Tibial nerve (tissue), 4 donors: Measurements from ENCODE around the gene TMIGD3. TPM values are rescaled to one million over a fixed set of nuclear protein-coding genes. Genes with fewer than 3 reads are reported as not detected.

ENCODE experiments used
- DNase-seq, 2 donors: peaks; one replicate each; pipeline ENCODE4 v3.0.0-alpha.2; 2019; ENCODE audit warnings: low spot score in 2 of 2
- H3K27ac ChIP-seq, 4 donors: fragments of 200-600 bp; sonication (generic) in 3 of 4; one replicate each; pipeline ENCODE4 v1.5.1; 2017 to 2019; ENCODE audit warnings: mild to moderate bottlenecking in 1 of 4
- H3K27me3 ChIP-seq, 2 donors: fragments of 200-600 bp; sonication (generic) in 1 of 2; one replicate each; pipeline versions ENCODE4 v1.5.1 to v1.6.0; 2017 to 2019
- H3K36me3 ChIP-seq, 3 donors: fragments of 200-600 bp; sonication (generic); one replicate each; pipeline ENCODE4 v1.5.1; 2018 to 2019
- H3K4me1 ChIP-seq, 4 donors: fragments of 200-600 bp; sonication (generic) in 3 of 4; one replicate each; pipeline ENCODE4 v1.5.1; 2017 to 2019
- H3K4me3 ChIP-seq, 4 donors: fragments of 200-600 bp; sonication (generic) in 3 of 4; one replicate each; pipeline ENCODE4 v1.5.1; 2017 to 2019; ENCODE audit warnings: mild to moderate bottlenecking in 1 of 4, moderate library complexity in 1 of 4
- H3K9me3 ChIP-seq, 4 donors: fragments of 200-600 bp; sonication (generic) in 3 of 4; one replicate each; pipeline ENCODE4 v1.5.1; 2017 to 2019
- EP300 ChIP-seq, 2 donors: sonication (generic); formaldehyde crosslinking; IDR thresholded peaks; one replicate each; pipeline ENCODE4 v1.6.1; 2017; ENCODE audit warnings: antibody characterized with exemption in 2 of 2, mild to moderate bottlenecking in 1 of 2
- POLR2A ChIP-seq, 2 donors: fragments of 450-650 bp; IDR thresholded peaks; one replicate each; pipeline ENCODE4 v1.6.1; 2017; ENCODE audit warnings: antibody characterized with exemption in 2 of 2, mild to moderate bottlenecking in 2 of 2, moderate library complexity in 2 of 2
- WGBS, 2 donors: methylation state at CpG; one replicate each; pipeline ENCODE4 v1.1.5; 2018; 5-methylcytosine and 5-hydroxymethylcytosine counted together
- total RNA-seq, 4 donors: library from RNA; depleted of rRNA; stranded (reverse); fragments of >200 nt; gene quantifications; one replicate each; pipeline ENCODE4 v1.1.0, GENCODE V29; 2016
- TF ChIP-seq, protein P1 (sequence below), 5 experiments: fragments of 200-600 bp in 3 of 5; fragments of 450-650 bp in 2 of 5; sonication (generic) in 3 of 5; IDR thresholded peaks; one replicate each; pipeline ENCODE4 v1.5.1; 2016 to 2019; ENCODE audit warnings: antibody characterized with exemption in 5 of 5, mild to moderate bottlenecking in 3 of 5, moderate library complexity in 2 of 5

The TMIGD3 gene
- total RNA-seq, 4 donors from 2014 or later = 0.59 to 9.6 (median 2.3) TPM

DNA sequence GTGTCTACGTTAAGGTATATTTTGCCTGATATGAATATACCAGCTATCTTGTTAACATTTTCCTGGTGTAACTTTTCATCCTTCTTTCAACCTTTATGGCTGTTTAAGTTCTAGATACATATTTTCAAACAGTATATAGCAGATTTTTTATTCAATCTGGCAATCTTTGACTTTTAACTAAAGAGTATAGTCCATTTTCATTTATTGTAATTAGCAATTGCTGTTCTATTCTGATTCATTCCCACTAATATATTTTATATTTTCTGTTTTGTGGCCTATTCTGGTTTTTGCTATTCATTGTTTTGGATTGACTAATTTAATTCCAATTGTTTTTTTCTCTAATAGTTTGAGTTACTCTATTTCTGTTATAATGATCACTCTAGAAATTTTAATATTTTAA lies 37.0 kb downstream of the TMIGD3 start:
- TF ChIP-seq, protein P1, sequence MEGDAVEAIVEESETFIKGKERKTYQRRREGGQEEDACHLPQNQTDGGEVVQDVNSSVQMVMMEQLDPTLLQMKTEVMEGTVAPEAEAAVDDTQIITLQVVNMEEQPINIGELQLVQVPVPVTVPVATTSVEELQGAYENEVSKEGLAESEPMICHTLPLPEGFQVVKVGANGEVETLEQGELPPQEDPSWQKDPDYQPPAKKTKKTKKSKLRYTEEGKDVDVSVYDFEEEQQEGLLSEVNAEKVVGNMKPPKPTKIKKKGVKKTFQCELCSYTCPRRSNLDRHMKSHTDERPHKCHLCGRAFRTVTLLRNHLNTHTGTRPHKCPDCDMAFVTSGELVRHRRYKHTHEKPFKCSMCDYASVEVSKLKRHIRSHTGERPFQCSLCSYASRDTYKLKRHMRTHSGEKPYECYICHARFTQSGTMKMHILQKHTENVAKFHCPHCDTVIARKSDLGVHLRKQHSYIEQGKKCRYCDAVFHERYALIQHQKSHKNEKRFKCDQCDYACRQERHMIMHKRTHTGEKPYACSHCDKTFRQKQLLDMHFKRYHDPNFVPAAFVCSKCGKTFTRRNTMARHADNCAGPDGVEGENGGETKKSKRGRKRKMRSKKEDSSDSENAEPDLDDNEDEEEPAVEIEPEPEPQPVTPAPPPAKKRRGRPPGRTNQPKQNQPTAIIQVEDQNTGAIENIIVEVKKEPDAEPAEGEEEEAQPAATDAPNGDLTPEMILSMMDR (IDR thresholded peaks at IDR 0.05) = no peak
- no peak for TF ChIP-seq POLR2A (IDR thresholded peaks at IDR 0.05)
- TF ChIP-seq EP300 (IDR thresholded peaks at IDR 0.05) = no peak
- no peaks in the 10 kb centered on the region for H3K9me3 ChIP-seq
- DNase-seq = no peak
- no peak overlapping the region for H3K4me3 ChIP-seq
- peaks cover 0 to 93% (median 3%) of the 10 kb centered on the region in 3 donors for H3K36me3 ChIP-seq
- no peaks in the 10 kb centered on the region for H3K4me1 ChIP-seq
- H3K27me3 ChIP-seq = no peaks in the 10 kb centered on the region
- WGBS, 2 donors = 0% methylated on average over 1 of the region's 1 CpG
- no peak overlapping the region for H3K27ac ChIP-seq

DNA sequence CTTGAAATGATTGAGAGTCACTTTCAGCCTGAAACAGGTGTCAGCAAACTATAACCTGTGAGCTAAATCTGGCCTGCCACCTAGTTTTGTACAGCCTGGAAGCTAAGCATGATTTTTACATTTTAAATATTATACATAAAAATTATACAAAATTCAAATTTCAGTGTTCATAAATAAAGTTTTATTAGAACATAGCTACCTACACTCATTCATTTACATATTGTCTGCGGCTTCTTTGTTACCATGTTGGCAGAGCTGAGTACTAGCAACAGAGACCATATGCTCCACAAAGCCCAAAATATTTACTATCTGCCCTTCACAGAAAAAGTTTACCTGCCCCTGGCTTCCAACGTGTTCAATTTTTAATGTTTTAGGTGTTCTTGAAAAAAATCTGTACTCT lies 37.7 kb downstream of the TMIGD3 start:
- H3K4me3 ChIP-seq = no peak overlapping the region
- TF ChIP-seq POLR2A (IDR thresholded peaks at IDR 0.05) (no peak), EP300 (IDR thresholded peaks at IDR 0.05) (no peak)
- TF ChIP-seq, protein P1 (IDR thresholded peaks at IDR 0.05) = no peak
- DNase-seq = no peak
- WGBS, 2 donors = 94 to 98% methylated on average over 2 of the region's 2 CpGs
- peaks cover 0 to 93% (median 8%) of the 10 kb centered on the region in 3 donors for H3K36me3 ChIP-seq
- no peaks in the 10 kb centered on the region for H3K4me1 ChIP-seq
- no peak overlapping the region for H3K27ac ChIP-seq
- H3K27me3 ChIP-seq = no peaks in the 10 kb centered on the region
- no peaks in the 10 kb centered on the region for H3K9me3 ChIP-seq

DNA sequence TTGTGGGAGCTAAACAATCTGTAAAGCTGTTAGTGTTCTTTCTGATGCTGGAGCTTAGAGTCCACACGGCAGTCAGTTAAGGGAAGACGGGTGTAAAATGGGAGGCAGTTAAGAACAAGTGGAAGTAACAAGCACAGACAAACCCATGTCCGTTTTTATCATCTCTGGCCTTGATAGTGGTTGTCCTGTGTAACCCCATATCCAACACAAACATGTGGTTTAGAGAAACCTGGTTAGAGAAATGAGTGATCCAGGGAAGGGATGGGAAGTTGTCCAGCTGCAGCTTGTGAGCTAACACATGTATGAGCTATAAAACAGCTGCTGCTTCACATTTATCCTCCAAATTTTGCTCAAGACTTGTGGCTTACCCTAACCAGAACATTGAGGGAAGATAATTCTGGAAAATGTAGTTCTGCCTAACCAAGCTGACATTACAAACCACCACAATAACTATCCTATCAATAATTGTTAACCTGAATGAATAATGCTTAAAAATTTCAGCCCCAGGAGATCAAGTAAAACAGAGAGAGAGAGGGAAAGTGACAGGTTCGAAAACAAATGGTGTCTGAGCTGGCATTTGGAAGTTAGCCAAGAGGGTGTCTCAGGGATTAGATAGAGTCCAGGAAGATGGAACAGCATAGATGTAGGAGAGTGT lies 40.3 kb downstream of the TMIGD3 start:
- WGBS, 2 donors = 83 to 85% methylated on average over 4 of the region's 4 CpGs
- no peak overlapping the region for H3K4me3 ChIP-seq
- H3K4me1 ChIP-seq = no peaks in the 10 kb centered on the region
- H3K36me3 ChIP-seq = peaks cover 0 to 91% (median 12%) of the 10 kb centered on the region in 3 donors
- H3K27me3 ChIP-seq = no peaks in the 10 kb centered on the region
- DNase-seq = no peak
- TF ChIP-seq EP300 (IDR thresholded peaks at IDR 0.05) (no peak), POLR2A (IDR thresholded peaks at IDR 0.05) (no peak)
- TF ChIP-seq, protein P1 (IDR thresholded peaks at IDR 0.05) = no peak
- H3K27ac ChIP-seq = no peak overlapping the region
- H3K9me3 ChIP-seq = no peaks in the 10 kb centered on the region

DNA sequence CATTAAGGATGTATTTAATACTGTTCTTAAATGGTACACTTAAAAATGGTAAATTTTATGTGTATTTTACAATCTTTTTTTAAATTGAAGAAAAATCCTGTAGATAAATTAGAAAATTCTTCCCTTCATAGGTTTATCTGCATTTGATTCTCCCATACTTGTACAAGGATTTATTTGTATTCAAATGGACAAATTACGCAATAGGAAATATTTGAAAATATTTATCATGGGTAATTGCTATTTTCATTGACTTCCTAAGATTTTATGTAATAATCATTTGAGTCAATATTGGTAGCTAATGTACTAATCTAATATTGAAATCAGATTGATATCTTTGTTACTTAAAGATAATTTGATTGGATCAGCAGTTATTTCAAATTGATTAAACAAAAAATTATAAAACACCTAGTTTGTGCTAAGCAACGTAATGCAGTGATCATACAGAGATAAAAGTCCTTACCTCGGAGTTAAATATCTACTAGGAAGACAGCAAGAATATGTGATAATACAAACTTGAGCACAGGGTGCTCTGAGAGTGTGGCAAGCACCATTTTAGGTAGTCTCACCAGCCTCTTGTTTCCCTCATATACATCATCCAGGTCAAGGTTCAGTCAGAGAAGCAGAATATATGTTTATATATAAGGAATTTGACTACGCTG lies 40.9 kb downstream of the TMIGD3 start:
- WGBS, 2 donors = 91 to 95% methylated on average over 4 of the region's 4 CpGs
- H3K36me3 ChIP-seq = peaks cover 0 to 91% (median 14%) of the 10 kb centered on the region in 3 donors

DNA sequence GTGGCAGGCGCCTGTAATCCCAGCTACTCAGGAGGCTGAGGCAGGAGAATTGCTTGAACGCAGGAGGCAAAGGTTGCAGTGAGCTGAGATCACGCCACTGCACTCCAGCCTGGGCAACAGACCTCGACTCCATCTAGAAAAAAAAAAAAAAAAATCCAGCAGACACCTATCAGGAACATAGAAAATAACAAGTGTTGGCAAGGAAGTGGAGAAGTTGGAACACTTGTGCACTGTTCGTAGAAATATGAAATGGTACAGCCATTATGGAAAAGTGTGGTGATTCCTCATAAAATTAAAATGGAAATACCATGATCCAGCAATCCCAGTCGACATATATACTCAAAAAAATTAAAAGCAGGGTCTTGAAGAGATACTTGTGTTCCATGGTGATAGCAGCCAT lies 41.7 kb downstream of the TMIGD3 start:
- Histone ChIP-seq H3K4me3 (no peak overlapping the region), H3K4me1 (no peaks in the 10 kb centered on the region), H3K27ac (no peak overlapping the region), H3K36me3 (peaks cover 0 to 91% (median 14%) of the 10 kb centered on the region in 3 donors), H3K9me3 (no peaks in the 10 kb centered on the region), H3K27me3 (no peaks in the 10 kb centered on the region)
- TF ChIP-seq, protein P1 (IDR thresholded peaks at IDR 0.05) = no peak
- no peak for TF ChIP-seq EP300 (IDR thresholded peaks at IDR 0.05)
- TF ChIP-seq POLR2A (IDR thresholded peaks at IDR 0.05) = no peak
- DNase-seq = no peak
- 94 to 95% methylated on average over 6 of the region's 6 CpGs for WGBS, 2 donors

More for the DNA sequence above, 40.9 kb downstream of the TMIGD3 start:
- Histone ChIP-seq H3K27ac (no peak overlapping the region), H3K27me3 (no peaks in the 10 kb centered on the region), H3K9me3 (no peaks in the 10 kb centered on the region), H3K4me1 (no peaks in the 10 kb centered on the region), H3K4me3 (no peak overlapping the region)
- TF ChIP-seq EP300 (IDR thresholded peaks at IDR 0.05) (no peak), POLR2A (IDR thresholded peaks at IDR 0.05) (no peak)
- TF ChIP-seq, protein P1 (IDR thresholded peaks at IDR 0.05) = no peak
- no peak for DNase-seq
